Testis (tissue), 3 donors: Measurements from ENCODE around the gene SLC9A2. TPM values are rescaled to one million over a fixed set of nuclear protein-coding genes. Genes with fewer than 3 reads are reported as not detected.

ENCODE experiments used
- DNase-seq: peaks from one replicate; pipeline ENCODE4 v3.0.0-alpha.2; 2019
- H3K27ac ChIP-seq, 2 donors: fragments of 200-600 bp; sonication (generic); one replicate each; pipeline ENCODE4 v1.5.1; 2019
- H3K27me3 ChIP-seq: fragments of 200-600 bp; sonication (generic); one replicate; pipeline ENCODE4 v1.5.1; 2019
- H3K36me3 ChIP-seq: fragments of 200-600 bp; sonication (generic); one replicate; pipeline ENCODE4 v1.5.1; 2017; ENCODE audit warnings: low read depth; ENCODE audit errors: missing control alignments
- H3K4me1 ChIP-seq: fragments of 200-600 bp; sonication (generic); one replicate; pipeline ENCODE4 v1.5.1; 2019
- H3K4me3 ChIP-seq, 2 donors: fragments of 200-600 bp; sonication (generic); one replicate each; pipeline ENCODE4 v1.5.1; 2017 to 2019
- H3K9me3 ChIP-seq: fragments of 200-600 bp; sonication (generic); one replicate; pipeline ENCODE4 v1.5.1; 2017
- POLR2A ChIP-seq: fragments of 450-650 bp; IDR thresholded peaks from one replicate; pipeline ENCODE4 v1.6.1; 2017; ENCODE audit warnings: antibody characterized with exemption, mild to moderate bottlenecking, moderate library complexity
- WGBS, 2 donors: methylation state at CpG; one replicate each; pipeline ENCODE4 v1.1.5; 2018; 5-methylcytosine and 5-hydroxymethylcytosine counted together
- intact Hi-C: fragments of 100-400 bp; cut with DNase I; formaldehyde crosslinking; loops from one replicate; pipeline ENCODE4 v1.15.1; 2023; ENCODE audit warnings: low total_unique reads
- polyA plus RNA-seq: library from polyadenylated mRNA; stranded (reverse); fragments of 350-450 nt; fragmentation: Illumina TruSeq; extraction: RNeasy Lipid Tissue Mini Kit (QIAGEN cat#74804); gene quantifications from one replicate; pipeline ENCODE4 v1.2.3, GENCODE V29; 2014; ENCODE audit warnings: low read depth, low replicate concordance; ENCODE audit not compliant: insufficient read depth
- total RNA-seq, 2 donors: library from RNA; depleted of rRNA; stranded (reverse); fragments of >200 nt; gene quantifications; one replicate each; pipeline ENCODE4 v1.2.3, GENCODE V29; 2016
- TF ChIP-seq, protein P1 (sequence below), 3 experiments: fragments of 450-650 bp in 2 of 3; fragments of 200-600 bp in 1 of 3; sonication (generic) in 1 of 3; IDR thresholded peaks; one replicate each; pipeline ENCODE4 v1.5.1; 2016 to 2019; ENCODE audit warnings: antibody characterized with exemption in 3 of 3, mild to moderate bottlenecking in 2 of 3, moderate library complexity in 1 of 3

The SLC9A2 gene
- total and polyA plus RNA-seq, 3 donors from 2014 or later, result 8.4 to 16.3 (median 9.4) TPM

DNA sequence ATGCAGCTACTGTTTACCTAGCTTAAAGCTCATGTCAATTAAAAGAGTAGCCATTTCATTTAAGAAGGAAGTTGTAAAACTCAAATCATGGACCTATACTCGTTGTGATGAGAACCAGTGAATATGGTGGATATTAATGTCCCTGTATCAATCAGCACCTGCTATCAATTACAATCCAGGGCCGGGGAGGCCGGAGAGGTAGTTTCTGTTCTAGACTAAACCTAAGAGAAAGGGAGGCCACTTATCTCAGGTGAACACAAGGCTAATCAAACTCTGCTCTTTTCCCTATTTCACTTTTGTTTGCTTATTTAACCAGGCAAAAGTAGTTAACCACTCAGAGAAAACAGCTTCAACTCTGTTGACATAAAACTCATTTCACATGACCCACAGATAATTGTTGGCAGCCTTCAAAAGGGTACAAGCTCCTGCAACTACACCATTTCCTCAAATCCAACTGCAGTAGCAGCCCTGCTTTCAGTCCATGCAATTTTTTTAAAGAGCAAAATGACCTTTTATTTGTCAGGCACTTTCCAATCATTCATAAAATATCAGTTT is 27.8 kb upstream of the SLC9A2 start:
- intact Hi-C loops, result no loop called here
- Histone ChIP-seq H3K27ac (no peak overlapping the region), H3K9me3 (no peaks in the 10 kb centered on the region), H3K4me1 (no peaks in the 10 kb centered on the region), H3K4me3 (no peak overlapping the region), H3K36me3 (no peaks in the 10 kb centered on the region), H3K27me3 (no peaks in the 10 kb centered on the region)
- DNase-seq, result no peak
- 82% methylated on average over 3 of the region's 3 CpGs for WGBS, 2 donors
- TF ChIP-seq, protein P1, sequence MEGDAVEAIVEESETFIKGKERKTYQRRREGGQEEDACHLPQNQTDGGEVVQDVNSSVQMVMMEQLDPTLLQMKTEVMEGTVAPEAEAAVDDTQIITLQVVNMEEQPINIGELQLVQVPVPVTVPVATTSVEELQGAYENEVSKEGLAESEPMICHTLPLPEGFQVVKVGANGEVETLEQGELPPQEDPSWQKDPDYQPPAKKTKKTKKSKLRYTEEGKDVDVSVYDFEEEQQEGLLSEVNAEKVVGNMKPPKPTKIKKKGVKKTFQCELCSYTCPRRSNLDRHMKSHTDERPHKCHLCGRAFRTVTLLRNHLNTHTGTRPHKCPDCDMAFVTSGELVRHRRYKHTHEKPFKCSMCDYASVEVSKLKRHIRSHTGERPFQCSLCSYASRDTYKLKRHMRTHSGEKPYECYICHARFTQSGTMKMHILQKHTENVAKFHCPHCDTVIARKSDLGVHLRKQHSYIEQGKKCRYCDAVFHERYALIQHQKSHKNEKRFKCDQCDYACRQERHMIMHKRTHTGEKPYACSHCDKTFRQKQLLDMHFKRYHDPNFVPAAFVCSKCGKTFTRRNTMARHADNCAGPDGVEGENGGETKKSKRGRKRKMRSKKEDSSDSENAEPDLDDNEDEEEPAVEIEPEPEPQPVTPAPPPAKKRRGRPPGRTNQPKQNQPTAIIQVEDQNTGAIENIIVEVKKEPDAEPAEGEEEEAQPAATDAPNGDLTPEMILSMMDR (IDR thresholded peaks at IDR 0.05), result no peak
- TF ChIP-seq POLR2A, result no peak

DNA sequence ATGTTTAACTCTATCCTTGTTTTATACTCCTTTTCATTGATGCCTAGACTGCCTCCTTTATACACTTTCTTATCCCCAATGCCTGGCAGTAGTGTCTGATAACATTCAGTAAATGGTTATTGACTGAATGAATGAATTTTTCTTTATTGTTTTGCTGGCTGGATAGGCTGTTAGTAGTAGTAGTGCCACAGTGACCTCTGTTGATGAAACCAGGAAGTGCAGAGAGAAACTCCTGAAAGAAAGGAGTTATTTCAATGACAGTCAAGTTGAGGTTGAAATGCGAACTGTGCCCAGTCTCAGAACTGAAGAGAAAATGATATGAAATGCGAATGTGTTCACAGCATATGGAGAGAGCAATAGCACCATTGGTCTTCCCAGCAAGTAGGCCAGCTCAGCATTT is 26.8 kb upstream of the SLC9A2 start:
- WGBS, 2 donors, result 76 to 89% methylated on average over 2 of the region's 2 CpGs
- TF ChIP-seq POLR2A, result no peak
- TF ChIP-seq, protein P1 (IDR thresholded peaks at IDR 0.05), result peak in 2 of 3 experiments; percentile 23 to 36
- Histone ChIP-seq H3K9me3 (no peaks in the 10 kb centered on the region), H3K27ac (no peak overlapping the region), H3K36me3 (no peaks in the 10 kb centered on the region), H3K4me1 (no peaks in the 10 kb centered on the region), H3K27me3 (no peaks in the 10 kb centered on the region), H3K4me3 (no peak overlapping the region)
- DNase-seq, result peak; percentile 65
- intact Hi-C loops, result no loop called here

DNA sequence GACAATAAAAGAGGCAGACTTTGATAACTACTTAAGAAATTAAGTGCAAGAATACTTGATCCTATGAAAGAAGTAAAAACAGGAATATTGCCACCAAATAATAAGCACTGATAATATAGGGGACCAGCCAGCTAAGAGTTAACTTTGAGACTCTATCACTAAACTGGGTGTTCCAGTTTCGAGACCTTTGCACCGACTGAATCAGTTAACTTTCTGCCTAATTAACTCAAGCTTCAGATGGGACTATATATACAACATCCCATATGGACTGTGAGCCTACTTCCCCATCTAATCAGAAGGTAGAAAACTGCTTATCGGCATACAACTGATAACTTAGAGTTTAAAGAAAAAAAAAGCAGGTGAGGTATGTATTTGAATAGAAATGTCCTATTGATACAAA is 25.8 kb upstream of the SLC9A2 start:
- no peak overlapping the region for H3K27ac ChIP-seq
- no peaks in the 10 kb centered on the region for H3K27me3 ChIP-seq
- no peak overlapping the region for H3K4me3 ChIP-seq
- intact Hi-C loops, result no loop called here
- DNase-seq, result no peak
- TF ChIP-seq, protein P1 (IDR thresholded peaks at IDR 0.05), result no peak
- H3K9me3 ChIP-seq, result no peaks in the 10 kb centered on the region
- H3K4me1 ChIP-seq, result no peaks in the 10 kb centered on the region
- H3K36me3 ChIP-seq, result no peaks in the 10 kb centered on the region
- WGBS, 2 donors, result 46 to 62% methylated on average over 3 of the region's 3 CpGs

DNA sequence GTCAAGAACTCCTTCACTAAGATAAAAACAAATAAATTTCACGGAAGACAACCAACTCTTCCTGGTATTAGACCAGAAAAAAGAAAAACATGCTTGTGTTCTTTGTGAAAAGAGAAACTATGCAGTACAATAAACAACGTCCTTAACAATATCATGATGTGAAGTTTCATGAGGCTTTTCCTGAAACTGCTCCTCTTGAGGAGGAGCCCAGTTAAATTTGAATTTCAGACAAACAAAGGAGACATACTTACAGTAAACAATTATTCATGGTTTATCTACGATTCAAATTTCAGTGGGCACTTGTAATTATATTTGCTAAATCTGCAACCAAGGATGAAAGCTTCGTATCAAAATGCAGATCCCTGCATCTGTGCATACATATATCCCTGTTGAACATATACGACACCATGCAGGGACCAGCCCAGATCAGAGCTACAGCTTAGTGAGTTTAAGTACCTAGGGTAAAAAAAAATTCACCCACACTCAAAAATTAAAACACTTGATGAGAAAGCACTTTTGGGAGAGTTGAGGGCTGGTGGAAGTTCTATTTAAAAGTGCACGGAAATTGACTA is 24.8 kb upstream of the SLC9A2 start:
- Histone ChIP-seq H3K4me1 (no peaks in the 10 kb centered on the region), H3K4me3 (no peak overlapping the region), H3K36me3 (no peaks in the 10 kb centered on the region), H3K9me3 (no peaks in the 10 kb centered on the region), H3K27ac (no peak overlapping the region), H3K27me3 (no peaks in the 10 kb centered on the region)
- DNase-seq, result no peak
- TF ChIP-seq, protein P1 (IDR thresholded peaks at IDR 0.05), result no peak
- TF ChIP-seq POLR2A, result no peak
- 82 to 83% methylated on average over 6 of the region's 6 CpGs for WGBS, 2 donors
- intact Hi-C loops, result no loop called here

DNA sequence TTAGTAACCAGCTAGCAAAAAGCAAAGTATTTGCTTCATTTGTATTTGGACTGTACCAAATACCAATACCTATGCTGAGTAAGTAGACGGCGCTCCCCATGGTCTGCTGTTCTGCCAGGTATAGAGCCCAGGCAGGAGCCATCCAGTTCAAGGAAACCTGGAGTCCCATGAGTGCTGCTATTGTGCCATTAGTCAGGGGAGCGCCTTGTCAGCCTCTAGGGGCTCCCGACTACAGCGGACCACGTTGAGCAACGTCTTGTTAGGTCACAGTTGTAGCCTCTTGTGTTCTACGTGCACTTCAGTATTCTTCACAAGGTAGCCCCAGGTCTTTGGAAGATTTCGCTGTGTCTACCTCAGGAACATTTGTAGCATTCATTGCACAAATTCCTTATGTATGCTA is 21.6 kb upstream of the SLC9A2 start:
- H3K4me3 ChIP-seq, result no peak overlapping the region
- WGBS, 2 donors, result 72 to 76% methylated on average over 9 of the region's 9 CpGs
- TF ChIP-seq, protein P1 (IDR thresholded peaks at IDR 0.05), result no peak
- no peak for TF ChIP-seq POLR2A
- H3K9me3 ChIP-seq, result no peaks in the 10 kb centered on the region
- no peak overlapping the region for H3K27ac ChIP-seq
- no peak for DNase-seq
- no peaks in the 10 kb centered on the region for H3K27me3 ChIP-seq
- H3K36me3 ChIP-seq, result no peaks in the 10 kb centered on the region
- intact Hi-C loops, result no loop called here
- no peaks in the 10 kb centered on the region for H3K4me1 ChIP-seq
